MM.1S (cell line): ENCODE data around the gene CCIN.

Experiments used
- DNase-seq: peaks from one replicate; pipeline ENCODE4 v3.0.0-alpha.2; 2015
- H2AFZ ChIP-seq: fragments of 300-600 bp; sonication (generic); 2 replicates; pipeline ENCODE4 v1.6.0; 2016; ENCODE audit warnings: antibody characterized with exemption, low read length
- H3F3A ChIP-seq: fragments of 300-600 bp; sonication (generic); 2 replicates; pipeline ENCODE4 v1.6.1; 2016; ENCODE audit warnings: mild to moderate bottlenecking, antibody characterized with exemption, low read length, moderate library complexity, mixed read lengths; ENCODE audit not compliant: insufficient read depth
- H3K27ac ChIP-seq: fragments of 300-600 bp; sonication (generic); 2 replicates; pipeline ENCODE4 v1.5.1; 2016; ENCODE audit warnings: mild to moderate bottlenecking, low read length
- H3K27me3 ChIP-seq: fragments of 300-600 bp; sonication (generic); replicated peaks from 2 replicates; pipeline ENCODE4 v1.6.0; 2016; ENCODE audit warnings: low read length; ENCODE audit not compliant: insufficient read depth
- H3K36me3 ChIP-seq: fragments of 300-600 bp; sonication (generic); replicated peaks from 2 replicates; pipeline ENCODE4 v1.6.1; 2016; ENCODE audit warnings: mild to moderate bottlenecking, low read length, mixed read lengths; ENCODE audit not compliant: insufficient read depth
- H3K4me1 ChIP-seq: fragments of 300-600 bp; sonication (generic); 2 replicates; pipeline ENCODE4 v1.6.1; 2016; ENCODE audit warnings: low read length, mixed read lengths
- H3K4me2 ChIP-seq: fragments of 300-600 bp; sonication (generic); 2 replicates; pipeline ENCODE4 v1.6.0; 2016; ENCODE audit warnings: low read depth, low read length
- H3K4me3 ChIP-seq: fragments of 300-600 bp; sonication (generic); 2 replicates; pipeline ENCODE4 v1.5.1; 2016; ENCODE audit warnings: low read length, mixed read lengths
- H3K79me2 ChIP-seq: fragments of 300-600 bp; sonication (generic); 2 replicates; pipeline ENCODE4 v1.6.1; 2016; ENCODE audit warnings: mixed run types, low read length, mixed read lengths
- H3K9ac ChIP-seq: fragments of 300-600 bp; sonication (generic); 2 replicates; pipeline ENCODE4 v1.6.1; 2016; ENCODE audit warnings: low read length, mixed read lengths
- H3K9me2 ChIP-seq: fragments of 300-600 bp; sonication (generic); replicated peaks from 2 replicates; pipeline ENCODE4 v1.6.1; 2016; ENCODE audit warnings: mild to moderate bottlenecking, low read length, mixed read lengths; ENCODE audit not compliant: insufficient read depth
- H3K9me3 ChIP-seq: fragments of 300-600 bp; sonication (generic); replicated peaks from 2 replicates; pipeline ENCODE4 v1.6.1; 2016; ENCODE audit warnings: mild to moderate bottlenecking, low read length, mixed read lengths; ENCODE audit not compliant: insufficient read depth
- H4K20me1 ChIP-seq: fragments of 300-600 bp; sonication (generic); 2 replicates; pipeline ENCODE4 v1.6.1; 2016; ENCODE audit warnings: mild to moderate bottlenecking, low read length, moderate library complexity, mixed read lengths; ENCODE audit not compliant: insufficient read depth
- EZH2 ChIP-seq: fragments of 300-600 bp; sonication (generic); optimal IDR thresholded peaks from 2 replicates; pipeline ENCODE3; 2017; ENCODE audit warnings: low read depth, mild to moderate bottlenecking, antibody characterized with exemption, low read length, mixed read lengths
- EZH2phosphoT487 ChIP-seq: fragments of 300-600 bp; sonication (generic); IDR thresholded peaks from 2 replicates; pipeline ENCODE4 v1.6.1; 2018; ENCODE audit warnings: antibody characterized with exemption, low read length
- TF ChIP-seq, protein P1 (sequence below): fragments of 300-600 bp; sonication (generic); IDR thresholded peaks from 2 replicates; pipeline ENCODE4 v1.5.1; 2016; ENCODE audit warnings: antibody characterized with exemption, low read length, mixed read lengths

The CCIN gene

DNA sequence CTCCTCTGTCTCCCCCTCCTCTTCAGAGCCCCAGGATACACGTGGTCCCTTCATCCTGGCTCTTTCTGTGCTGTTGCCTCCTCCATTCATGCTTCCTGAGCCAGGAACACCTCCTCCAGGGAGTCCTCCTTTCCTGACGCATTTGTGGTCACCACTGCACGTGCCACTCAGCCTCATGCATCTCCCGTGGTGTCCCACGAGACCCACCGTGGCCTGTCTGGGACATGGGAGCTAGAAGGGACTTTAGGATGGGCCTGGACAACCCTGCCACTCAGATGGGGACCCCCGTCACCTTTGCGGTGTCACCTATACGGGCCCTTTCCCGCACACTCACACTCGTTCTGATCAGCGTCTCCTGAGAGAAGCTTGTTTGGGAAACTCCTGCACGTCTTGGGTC is 25.9 kb upstream of the CCIN start:
- no peaks in the 10 kb centered on the region for H3K9me3 ChIP-seq
- H3K27ac ChIP-seq, result no peak overlapping the region
- H3K4me3 ChIP-seq, result no peak overlapping the region
- peaks cover 68% of the 10 kb centered on the region for H3K4me1 ChIP-seq
- peaks cover 23% of the 10 kb centered on the region; the same call in 1 of the 2 replicates for H3K79me2 ChIP-seq
- TF ChIP-seq, protein P1, sequence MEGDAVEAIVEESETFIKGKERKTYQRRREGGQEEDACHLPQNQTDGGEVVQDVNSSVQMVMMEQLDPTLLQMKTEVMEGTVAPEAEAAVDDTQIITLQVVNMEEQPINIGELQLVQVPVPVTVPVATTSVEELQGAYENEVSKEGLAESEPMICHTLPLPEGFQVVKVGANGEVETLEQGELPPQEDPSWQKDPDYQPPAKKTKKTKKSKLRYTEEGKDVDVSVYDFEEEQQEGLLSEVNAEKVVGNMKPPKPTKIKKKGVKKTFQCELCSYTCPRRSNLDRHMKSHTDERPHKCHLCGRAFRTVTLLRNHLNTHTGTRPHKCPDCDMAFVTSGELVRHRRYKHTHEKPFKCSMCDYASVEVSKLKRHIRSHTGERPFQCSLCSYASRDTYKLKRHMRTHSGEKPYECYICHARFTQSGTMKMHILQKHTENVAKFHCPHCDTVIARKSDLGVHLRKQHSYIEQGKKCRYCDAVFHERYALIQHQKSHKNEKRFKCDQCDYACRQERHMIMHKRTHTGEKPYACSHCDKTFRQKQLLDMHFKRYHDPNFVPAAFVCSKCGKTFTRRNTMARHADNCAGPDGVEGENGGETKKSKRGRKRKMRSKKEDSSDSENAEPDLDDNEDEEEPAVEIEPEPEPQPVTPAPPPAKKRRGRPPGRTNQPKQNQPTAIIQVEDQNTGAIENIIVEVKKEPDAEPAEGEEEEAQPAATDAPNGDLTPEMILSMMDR, result no peak
- no peak overlapping the region for H2AFZ ChIP-seq
- no peak overlapping the region for H3K9ac ChIP-seq
- no peaks in the 10 kb centered on the region for H3K36me3 ChIP-seq
- peaks cover 20% of the 10 kb centered on the region for H3F3A ChIP-seq
- peak overlapping the region; percentile 8; the same call in 1 of the 2 replicates for H3K4me2 ChIP-seq
- no peak for DNase-seq
- H4K20me1 ChIP-seq, result no peaks in the 10 kb centered on the region
- H3K9me2 ChIP-seq, result no peaks in the 10 kb centered on the region
- no peaks in the 10 kb centered on the region for H3K27me3 ChIP-seq

GRCh38 chr9:36144309-36145232 is 24.6 kb upstream of the CCIN start:
- Histone ChIP-seq H2AFZ (0 out of 2 replicates have a peak overlapping the region, but pooled peaks have one; percentile 37), H3K9me2 (no peaks in the 10 kb centered on the region), H3K9me3 (no peaks in the 10 kb centered on the region), H3K36me3 (no peaks in the 10 kb centered on the region), H3K79me2 (peaks cover 18% of the 10 kb centered on the region; the same call in 1 of the 2 replicates), H3K9ac (no peak overlapping the region), H3K27me3 (no peaks in the 10 kb centered on the region), H3K4me2 (peak overlapping the region; percentile 83), H3K4me1 (peaks cover 76% of the 10 kb centered on the region), H3K4me3 (peak overlapping the region; percentile 29), H3F3A (peaks cover 32% of the 10 kb centered on the region), H4K20me1 (no peaks in the 10 kb centered on the region), H3K27ac (peak overlapping the region; percentile 18; the same call in 1 of the 2 replicates)
- TF ChIP-seq, protein P1, result no peak
- TF ChIP-seq EZH2 (no peak), EZH2phosphoT487 (no peak)
- peak; percentile 39 for DNase-seq

- Histone ChIP-seq H4K20me1 (no peaks in the 10 kb centered on the region), H3K27ac (no peak overlapping the region), H3K27me3 (no peaks in the 10 kb centered on the region), H3K9me3 (no peaks in the 10 kb centered on the region), H3F3A (peaks cover 28% of the 10 kb centered on the region), H3K9me2 (no peaks in the 10 kb centered on the region), H3K4me3 (no peak overlapping the region), H3K79me2 (peaks cover 18% of the 10 kb centered on the region; the same call in 1 of the 2 replicates), H3K9ac (no peak overlapping the region), H2AFZ (no peak overlapping the region), H3K36me3 (no peaks in the 10 kb centered on the region), H3K4me2 (no peak overlapping the region), H3K4me1 (peaks cover 74% of the 10 kb centered on the region)
- TF ChIP-seq, protein P1, result no peak
- TF ChIP-seq EZH2phosphoT487 (no peak), EZH2 (no peak)
- DNase-seq, result no peak
Measured at GRCh38 chr9:36145970-36146369, 23.2 kb upstream of the CCIN start.
